IPS DF 4.7 (cell line): Measurements from ENCODE around the gene ZNF526.
A peak's percentile ranks its signal among the peaks of the same experiment; 100 is the strongest.
"Not testable (repeated sequence)": the region's sequence is repeated elsewhere in the genome, so short reads cannot be mapped to it uniquely, and the experiment has no call there.

Source experiments
- DNase-seq: peaks from one replicate; pipeline ENCODE4 v3.0.0-alpha.2; 2013; ENCODE audit warnings: low spot score; ENCODE audit errors: extremely low read depth

The ZNF526 gene

GRCh38 chr19:42257842-42258241 is 37.7 kb downstream of the ZNF526 start:
- not testable (repeated sequence) for DNase-seq

GRCh38 chr19:42261763-42262162 is 41.7 kb downstream of the ZNF526 start:
- DNase-seq = no peak

- DNase-seq = not testable (repeated sequence)
Measured at GRCh38 chr19:42266105-42266504, 46.0 kb downstream of the ZNF526 start.

GRCh38 chr19:42266928-42267603 is 47.0 kb downstream of the ZNF526 start:
- not testable (repeated sequence) for DNase-seq

- no peak for DNase-seq
Measured at GRCh38 chr19:42267644-42268141, 47.6 kb downstream of the ZNF526 start.

- peak; percentile 99 for DNase-seq
Measured at GRCh38 chr19:42268142-42268703, 48.1 kb downstream of the ZNF526 start.

GRCh38 chr19:42268704-42269477 is 48.8 kb downstream of the ZNF526 start, which contains the start of gene CIC:
TSS of gene CIC (plus strand) at chr19:42269252. CDS start at chr19:42271784, 2,532 bp downstream.
- peak; percentile 100 for DNase-seq

GRCh38 chr19:42269478-42270345 is 49.6 kb downstream of the ZNF526 start:
- DNase-seq = no peak

- no peak for DNase-seq
Measured at GRCh38 chr19:42270346-42271044, 50.4 kb downstream of the ZNF526 start.

GRCh38 chr19:42271045-42271419 is 50.9 kb downstream of the ZNF526 start:
- DNase-seq = no peak

GRCh38 chr19:42271861-42272534 is 51.9 kb downstream of the ZNF526 start:
- no peak for DNase-seq

- no peak for DNase-seq
Measured at GRCh38 chr19:42272535-42272897, 52.4 kb downstream of the ZNF526 start.

GRCh38 chr19:42272989-42273406 is 52.9 kb downstream of the ZNF526 start:
- DNase-seq = no peak

- DNase-seq = no peak
Measured at GRCh38 chr19:42273407-42274064, 53.4 kb downstream of the ZNF526 start.

GRCh38 chr19:42274065-42274682 is 54.1 kb downstream of the ZNF526 start:
- DNase-seq = no peak

GRCh38 chr19:42275103-42275502 is 55.0 kb downstream of the ZNF526 start:
- no peak for DNase-seq

- no peak for DNase-seq
Measured at GRCh38 chr19:42275517-42275916, 55.4 kb downstream of the ZNF526 start.

- DNase-seq = no peak
Measured at GRCh38 chr19:42276284-42276683, 56.2 kb downstream of the ZNF526 start.

- DNase-seq = no peak
Measured at GRCh38 chr19:42276821-42277220, 56.7 kb downstream of the ZNF526 start.
